CD14-positive monocyte (primary cell): ENCODE measurements around the gene PACRGL. TPM values are rescaled to one million over a fixed set of nuclear protein-coding genes. Genes with fewer than 3 reads are reported as not detected.

Experiments used
- DNase-seq, 3 donors: peaks; one replicate each; pipeline ENCODE4 v3.0.0-alpha.2; 2011 to 2022
- H2AFZ ChIP-seq: 2 replicates; pipeline ENCODE4 v1.6.0; 2012; ENCODE audit warnings: mild to moderate bottlenecking, low read depth, low read length, inconsistent platforms; ENCODE audit not compliant: insufficient read depth, poor library complexity, severe bottlenecking
- H3K27ac ChIP-seq, 2 donors: 1 replicate in 1 of 2; 2 replicates in 1 of 2; pipeline ENCODE4 v1.5.1; 2012 to 2013; ENCODE audit warnings: low read length in 2 of 2, control low read depth in 1 of 2, inconsistent platforms in 1 of 2, low read depth in 1 of 2, mild to moderate bottlenecking in 1 of 2
- H3K27me3 ChIP-seq, 2 donors: one replicate each; pipeline versions ENCODE4 v1.6.0 to v1.6.1; 2011 to 2013; ENCODE audit warnings: low read length in 2 of 2; ENCODE audit not compliant: control insufficient read depth in 2 of 2, insufficient read depth in 2 of 2
- H3K36me3 ChIP-seq, 2 donors: replicated peaks in 1 of 2; 1 replicate in 1 of 2; 2 replicates in 1 of 2; pipeline versions ENCODE4 v1.5.1 to v1.6.1; 2012 to 2013; ENCODE audit warnings: low read length in 2 of 2, control low read depth in 1 of 2, inconsistent platforms in 1 of 2, mild to moderate bottlenecking in 1 of 2; ENCODE audit not compliant: insufficient read depth in 2 of 2, control insufficient read depth in 1 of 2
- H3K4me1 ChIP-seq, 2 donors: 1 replicate in 1 of 2; 2 replicates in 1 of 2; pipeline versions ENCODE4 v1.5.1 to v1.6.1; 2012 to 2013; ENCODE audit warnings: low read length in 2 of 2, control low read depth in 1 of 2, inconsistent platforms in 1 of 2, mild to moderate bottlenecking in 1 of 2, moderate library complexity in 1 of 2; ENCODE audit not compliant: insufficient read depth in 2 of 2, control insufficient read depth in 1 of 2
- H3K4me2 ChIP-seq: replicated peaks from 2 replicates; pipeline ENCODE3; 2012; ENCODE audit warnings: low read length, moderate library complexity, mild to moderate bottlenecking; ENCODE audit not compliant: poor library complexity, severe bottlenecking; ENCODE audit errors: extremely low read depth
- H3K4me3 ChIP-seq, 3 experiments: fragments of 200-600 bp in 1 of 3; sonication (generic) in 1 of 3; replicated peaks in 1 of 3; 1 replicate in 2 of 3; 2 replicates in 1 of 3; pipeline ENCODE4 v1.5.1; 2011 to 2013; ENCODE audit warnings: low read length in 3 of 3, mild to moderate bottlenecking in 3 of 3, control low read depth in 2 of 3, low read depth in 2 of 3, inconsistent platforms in 1 of 3, moderate library complexity in 1 of 3
- H3K79me2 ChIP-seq: 2 replicates; pipeline ENCODE4 v1.6.0; 2012; ENCODE audit warnings: mild to moderate bottlenecking, control low read depth, inconsistent platforms, low read length, moderate library complexity; ENCODE audit not compliant: insufficient read depth
- H3K9ac ChIP-seq: 2 replicates; pipeline ENCODE4 v1.6.0; 2017; ENCODE audit warnings: low read length, mild to moderate bottlenecking; ENCODE audit not compliant: insufficient read depth, poor library complexity, severe bottlenecking
- H3K9me3 ChIP-seq, 2 donors: replicated peaks in 1 of 2; 1 replicate in 1 of 2; 2 replicates in 1 of 2; pipeline versions ENCODE4 v1.5.1 to v1.6.1; 2012 to 2013; ENCODE audit warnings: low read length in 2 of 2, control low read depth in 1 of 2; ENCODE audit not compliant: control insufficient read depth in 1 of 2, insufficient read depth in 1 of 2
- H4K20me1 ChIP-seq: 2 replicates; pipeline ENCODE4 v1.6.0; 2012; ENCODE audit warnings: mild to moderate bottlenecking, low read length, control low read depth, moderate library complexity; ENCODE audit not compliant: insufficient read depth
- H3K27ac Mint-ChIP-seq, 7 donors: one replicate each; pipeline ENCODE4 v1.8.0; 2020; ENCODE audit warnings: mild to moderate bottlenecking in 7 of 7, mixed read lengths in 7 of 7, moderate library complexity in 6 of 7, inconsistent platforms in 2 of 7
- H3K27me3 Mint-ChIP-seq, 3 donors: one replicate each; pipeline ENCODE4 v1.8.0; 2021 to 2022; ENCODE audit warnings: low read depth in 3 of 3, mild to moderate bottlenecking in 3 of 3, mixed read lengths in 3 of 3, moderate library complexity in 3 of 3, inconsistent platforms in 1 of 3
- H3K36me3 Mint-ChIP-seq, 2 donors: one replicate each; pipeline ENCODE4 v1.8.0; 2020; ENCODE audit warnings: mixed read lengths in 2 of 2, inconsistent platforms in 1 of 2, mild to moderate bottlenecking in 1 of 2
- H3K4me1 Mint-ChIP-seq: one replicate; pipeline ENCODE4 v1.8.0; 2020; ENCODE audit warnings: mild to moderate bottlenecking, mixed read lengths
- H3K4me3 Mint-ChIP-seq, 2 donors: one replicate each; pipeline ENCODE4 v1.8.0; 2020; ENCODE audit warnings: mild to moderate bottlenecking in 2 of 2, mixed read lengths in 2 of 2, moderate library complexity in 1 of 2
- H3K9me3 Mint-ChIP-seq, 7 donors: one replicate each; pipeline ENCODE4 v1.8.0; 2020 to 2022; ENCODE audit warnings: mixed read lengths in 7 of 7, mild to moderate bottlenecking in 6 of 7, moderate library complexity in 6 of 7, inconsistent platforms in 2 of 7
- CTCF ChIP-seq: fragments of 200-600 bp; IDR thresholded peaks from one replicate; pipeline ENCODE4 v1.8.0; 2022; ENCODE audit warnings: antibody characterized with exemption, mild to moderate bottlenecking
- WGBS: methylation state at CpG from one replicate; pipeline ENCODE4 v1.1.5; 2013; ENCODE audit warnings: missing lambda C conversion rate; ENCODE audit not compliant: insufficient coverage; 5-methylcytosine and 5-hydroxymethylcytosine counted together
- intact Hi-C, 2 donors: fragments of 100-400 bp; cut with micrococcal nuclease; formaldehyde crosslinking; loops; one replicate each; pipeline versions ENCODE4 v1.15.0 to v1.15.1; 2023
- polyA plus RNA-seq, 3 donors: library from polyadenylated mRNA; depleted of rRNA in 1 of 3; unstranded in 2 of 3; stranded (reverse) in 1 of 3; fragments of 300-500 nt in 2 of 3; fragments of >200 nt in 1 of 3; fragmentation: Illumina TruSeq in 2 of 3; gene quantifications; 1 replicate in 2 of 3; 2 replicates in 1 of 3; pipeline ENCODE4 v1.2.3, GENCODE V29; 2012 to 2021

Gene PACRGL
- polyA plus RNA-seq, 3 donors: 6.1 to 7.9 (median 7.4) TPM

GRCh38 chr4:20666012-20666860, 34.0 kb upstream of the PACRGL start:
- intact Hi-C loops: no loop called here
- no peak overlapping the region for H3K27ac Mint-ChIP-seq
- no peak overlapping the region for H3K4me3 Mint-ChIP-seq
- H3K27me3 Mint-ChIP-seq: peaks cover 0 to 4% (median 0%) of the 10 kb centered on the region in 3 donors
- Histone ChIP-seq H3K4me2 (no peak overlapping the region), H3K9ac (no peak overlapping the region), H3K9me3 (peaks cover 0 to 3% of the 10 kb centered on the region in 2 donors), H3K79me2 (no peaks in the 10 kb centered on the region), H2AFZ (no peak overlapping the region), H4K20me1 (no peaks in the 10 kb centered on the region), H3K27ac (no peak overlapping the region), H3K27me3 (peaks cover 0 to 2% of the 10 kb centered on the region in 2 donors), H3K4me3 (no peak overlapping the region), H3K4me1 (no peaks in the 10 kb centered on the region), H3K36me3 (no peaks in the 10 kb centered on the region)
- no peak for TF ChIP-seq CTCF
- H3K4me1 Mint-ChIP-seq: no peaks in the 10 kb centered on the region
- 50% methylated on average over 1 of the region's 4 CpGs for WGBS
- no peak for DNase-seq
- H3K36me3 Mint-ChIP-seq: no peaks in the 10 kb centered on the region
- peaks cover 0 to 5% (median 0%) of the 10 kb centered on the region in 7 donors for H3K9me3 Mint-ChIP-seq

- H3K4me1 Mint-ChIP-seq: no peaks in the 10 kb centered on the region
- H3K27me3 Mint-ChIP-seq: peaks cover 0 to 4% (median 2%) of the 10 kb centered on the region in 3 donors
- no peak overlapping the region for H3K4me3 Mint-ChIP-seq
- no peak for DNase-seq
- H3K4me1 ChIP-seq: no peaks in the 10 kb centered on the region
- H3K36me3 ChIP-seq: no peaks in the 10 kb centered on the region
- H3K36me3 Mint-ChIP-seq: no peaks in the 10 kb centered on the region
- no peaks in the 10 kb centered on the region for H3K27me3 ChIP-seq
- H3K9ac ChIP-seq: no peak overlapping the region
- H3K9me3 ChIP-seq: no peaks in the 10 kb centered on the region
- H3K4me2 ChIP-seq: no peak overlapping the region
- peaks cover 0 to 3% (median 0%) of the 10 kb centered on the region in 7 donors for H3K9me3 Mint-ChIP-seq
- no peaks in the 10 kb centered on the region for H4K20me1 ChIP-seq
- 67% methylated on average over 1 of the region's 1 CpG for whole genome bisulfite sequencing
- H3K27ac ChIP-seq: no peak overlapping the region
- H3K4me3 ChIP-seq: no peak overlapping the region
- no peak overlapping the region for H3K27ac Mint-ChIP-seq
- no peaks in the 10 kb centered on the region for H3K79me2 ChIP-seq
- no peak for TF ChIP-seq CTCF
- no peak overlapping the region for H2AFZ ChIP-seq
- intact Hi-C loops: no loop called here
Measured at GRCh38 chr4:20672262-20672661, 28.0 kb upstream of the PACRGL start.
